ENCODE data around the gene EIF4B.

EIF4B gene

GRCh38 chr12:53074283-53074998, 68.2 kb downstream of the EIF4B start:
- no peak for DNase-seq (ENCODE audit: low read depth)
- H3K4me3 ChIP-seq (ENCODE audit: low read length), result no peak overlapping the region
- no peak for TF ChIP-seq CTCF (conservative IDR thresholded peaks at IDR 0.05; ENCODE audit: low read depth, low read length)

- H3K4me3 ChIP-seq (ENCODE audit: low read length), result no peak overlapping the region
- no peak for DNase-seq (ENCODE audit: low read depth)
- TF ChIP-seq CTCF (conservative IDR thresholded peaks at IDR 0.05; ENCODE audit: low read depth, low read length), result no peak
Measured at GRCh38 chr12:53074999-53075370, 68.7 kb downstream of the EIF4B start.

- no peak for TF ChIP-seq CTCF (conservative IDR thresholded peaks at IDR 0.05; ENCODE audit: low read depth, low read length)
- no peak overlapping the region for H3K4me3 ChIP-seq (ENCODE audit: low read length)
- DNase-seq (ENCODE audit: low read depth), result no peak
Measured at GRCh38 chr12:53076461-53076860, 70.2 kb downstream of the EIF4B start.

- H3K4me3 ChIP-seq (ENCODE audit: low read length), result no peak overlapping the region
- TF ChIP-seq CTCF (conservative IDR thresholded peaks at IDR 0.05; ENCODE audit: low read depth, low read length), result no peak
- DNase-seq (ENCODE audit: low read depth), result no peak
Measured at GRCh38 chr12:53077030-53077429, 70.8 kb downstream of the EIF4B start.

- H3K4me3 ChIP-seq (ENCODE audit: low read length), result peak overlapping the region; percentile 73
- no peak for DNase-seq (ENCODE audit: low read depth)
- TF ChIP-seq CTCF (conservative IDR thresholded peaks at IDR 0.05; ENCODE audit: low read depth, low read length), result no peak
Measured at GRCh38 chr12:53078425-53079225, 72.4 kb downstream of the EIF4B start.

GRCh38 chr12:53079226-53080117, 73.2 kb downstream of the EIF4B start, which contains the start of gene SPRYD3:
Gene SPRYD3, minus strand, starts transcription at chr12:53079390. Its CDS starts 57 bp downstream, at chr12:53079333.
- peak; percentile 80 for DNase-seq (ENCODE audit: low read depth)
- peak within 1 kb of the TSS; percentile 73 for H3K4me3 ChIP-seq (ENCODE audit: low read length)
- no peak for TF ChIP-seq CTCF (conservative IDR thresholded peaks at IDR 0.05; ENCODE audit: low read depth, low read length)
